Measurements from ENCODE around the gene PTPN14. TPM values are rescaled to one million over a fixed set of nuclear protein-coding genes. Genes with fewer than 3 reads are reported as not detected.

Gene PTPN14
- total RNA-seq, 4 donors from 2014 or later, result 4.5 to 9.7 (median 7.1) TPM

DNA sequence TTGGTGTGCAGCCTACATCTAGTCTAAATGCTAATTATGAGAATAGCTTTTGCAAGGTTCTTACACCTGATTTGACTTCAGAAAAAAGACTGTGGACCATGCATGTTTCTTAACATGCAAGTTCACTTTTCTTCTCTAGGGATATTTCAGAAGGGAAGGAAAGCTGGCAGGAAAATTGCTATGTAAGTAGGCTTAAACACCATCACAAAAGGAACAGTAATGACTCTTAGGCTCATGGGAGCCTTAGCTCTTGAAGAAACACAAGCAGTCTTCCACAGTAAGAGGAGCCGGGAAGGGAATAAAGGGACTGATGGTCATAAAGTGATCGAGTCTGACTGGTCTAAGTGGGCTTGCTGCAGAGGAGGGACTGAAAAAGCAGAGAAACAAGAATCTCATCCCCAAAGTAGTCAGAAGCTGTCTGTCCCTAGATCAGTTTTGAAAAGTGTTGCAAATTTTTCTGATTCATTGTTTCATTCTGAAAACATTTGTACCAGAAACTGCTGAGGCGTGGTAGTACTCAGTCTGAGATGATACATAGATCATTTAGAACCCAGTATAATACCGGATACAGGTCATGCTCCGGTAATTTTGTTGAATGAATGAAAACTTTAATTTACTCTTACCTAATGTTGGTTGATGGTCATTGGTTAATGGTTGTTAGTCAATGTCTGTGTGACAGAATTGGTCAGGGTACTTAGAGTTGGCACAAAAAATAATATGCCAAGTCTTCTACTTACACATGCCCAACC is 229.5 kb downstream of the PTPN14 start:
- Histone ChIP-seq H3K36me3 (peaks cover 0 to 2% (median 0%) of the 10 kb centered on the region in 4 donors), H3K27ac (no peak overlapping the region), H3K27me3 (no peaks in the 10 kb centered on the region), H3K9me3 (no peaks in the 10 kb centered on the region), H3K4me3 (no peak overlapping the region), H3K4me1 (no peaks in the 10 kb centered on the region)
- no peak for DNase-seq
- intact Hi-C loops (cut with DNase I; ENCODE audit: low total_unique reads) (no loop called here), in situ Hi-C loops (cut with MboI; ENCODE audit: low pct_ligation_motif_present in 1 of 4, low pct_unique_long_range_greater_than_20kb in 1 of 4, low sequenced_read_pairs in 3 of 4) (loop anchor here in 3 of 4 donors (5.0 to 10.0 kb wide), 2 partner anchors 55 to 57 kb away; no protein-coding TSS in a partner anchor)
- no peak for TF ChIP-seq POLR2AphosphoS5 (IDR thresholded peaks at IDR 0.05)
- no peak for TF ChIP-seq EP300 (IDR thresholded peaks at IDR 0.05; ENCODE audit: low read depth)
- TF ChIP-seq POLR2A (IDR thresholded peaks at IDR 0.05), result no peak
- TF ChIP-seq, protein P1, sequence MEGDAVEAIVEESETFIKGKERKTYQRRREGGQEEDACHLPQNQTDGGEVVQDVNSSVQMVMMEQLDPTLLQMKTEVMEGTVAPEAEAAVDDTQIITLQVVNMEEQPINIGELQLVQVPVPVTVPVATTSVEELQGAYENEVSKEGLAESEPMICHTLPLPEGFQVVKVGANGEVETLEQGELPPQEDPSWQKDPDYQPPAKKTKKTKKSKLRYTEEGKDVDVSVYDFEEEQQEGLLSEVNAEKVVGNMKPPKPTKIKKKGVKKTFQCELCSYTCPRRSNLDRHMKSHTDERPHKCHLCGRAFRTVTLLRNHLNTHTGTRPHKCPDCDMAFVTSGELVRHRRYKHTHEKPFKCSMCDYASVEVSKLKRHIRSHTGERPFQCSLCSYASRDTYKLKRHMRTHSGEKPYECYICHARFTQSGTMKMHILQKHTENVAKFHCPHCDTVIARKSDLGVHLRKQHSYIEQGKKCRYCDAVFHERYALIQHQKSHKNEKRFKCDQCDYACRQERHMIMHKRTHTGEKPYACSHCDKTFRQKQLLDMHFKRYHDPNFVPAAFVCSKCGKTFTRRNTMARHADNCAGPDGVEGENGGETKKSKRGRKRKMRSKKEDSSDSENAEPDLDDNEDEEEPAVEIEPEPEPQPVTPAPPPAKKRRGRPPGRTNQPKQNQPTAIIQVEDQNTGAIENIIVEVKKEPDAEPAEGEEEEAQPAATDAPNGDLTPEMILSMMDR (IDR thresholded peaks at IDR 0.05), result no peak
- 77 to 87% methylated on average over 5 of the region's 5 CpGs for WGBS, 2 donors (ENCODE audit: low coverage in 1 of 2)

DNA sequence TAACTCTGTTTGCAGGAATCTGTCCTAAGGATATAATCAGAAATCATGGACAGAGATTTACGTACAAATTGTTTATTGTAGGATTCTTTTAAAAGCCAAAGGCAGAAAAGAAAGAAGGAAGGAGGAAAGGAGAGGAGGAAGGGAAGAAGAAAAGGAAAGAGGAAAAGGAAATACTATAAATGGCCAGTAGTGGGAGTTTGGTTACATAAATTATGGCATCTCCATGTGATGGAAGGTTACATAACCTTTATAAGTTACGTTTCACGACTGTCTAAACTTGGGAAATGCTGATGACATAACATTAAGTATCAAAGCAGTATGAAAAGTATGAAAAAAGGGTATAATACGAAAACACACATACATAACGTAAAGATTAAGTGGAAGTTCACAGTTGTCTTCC is 231.5 kb downstream of the PTPN14 start:
- intact Hi-C loops (cut with DNase I; ENCODE audit: low total_unique reads) (no loop called here), in situ Hi-C loops (cut with MboI; ENCODE audit: low pct_ligation_motif_present in 1 of 4, low pct_unique_long_range_greater_than_20kb in 1 of 4, low sequenced_read_pairs in 3 of 4) (loop anchor here in 3 of 4 donors (5.0 to 10.0 kb wide), 2 partner anchors 53 to 55 kb away; no protein-coding TSS in a partner anchor)
- DNase-seq, result no peak
- no peaks in the 10 kb centered on the region for H3K4me1 ChIP-seq
- H3K27ac ChIP-seq, result no peak overlapping the region
- WGBS, 2 donors (ENCODE audit: low coverage in 1 of 2), result 89 to 93% methylated on average over 5 of the region's 5 CpGs
- peaks cover 0 to 2% (median 0%) of the 10 kb centered on the region in 4 donors for H3K36me3 ChIP-seq
- no peaks in the 10 kb centered on the region for H3K27me3 ChIP-seq
- TF ChIP-seq, protein P1 (IDR thresholded peaks at IDR 0.05), result peak in 2 of 5 experiments; percentile 9 to 11
- TF ChIP-seq POLR2A (IDR thresholded peaks at IDR 0.05), result no peak
- no peak overlapping the region for H3K4me3 ChIP-seq
- H3K9me3 ChIP-seq, result no peaks in the 10 kb centered on the region

DNA sequence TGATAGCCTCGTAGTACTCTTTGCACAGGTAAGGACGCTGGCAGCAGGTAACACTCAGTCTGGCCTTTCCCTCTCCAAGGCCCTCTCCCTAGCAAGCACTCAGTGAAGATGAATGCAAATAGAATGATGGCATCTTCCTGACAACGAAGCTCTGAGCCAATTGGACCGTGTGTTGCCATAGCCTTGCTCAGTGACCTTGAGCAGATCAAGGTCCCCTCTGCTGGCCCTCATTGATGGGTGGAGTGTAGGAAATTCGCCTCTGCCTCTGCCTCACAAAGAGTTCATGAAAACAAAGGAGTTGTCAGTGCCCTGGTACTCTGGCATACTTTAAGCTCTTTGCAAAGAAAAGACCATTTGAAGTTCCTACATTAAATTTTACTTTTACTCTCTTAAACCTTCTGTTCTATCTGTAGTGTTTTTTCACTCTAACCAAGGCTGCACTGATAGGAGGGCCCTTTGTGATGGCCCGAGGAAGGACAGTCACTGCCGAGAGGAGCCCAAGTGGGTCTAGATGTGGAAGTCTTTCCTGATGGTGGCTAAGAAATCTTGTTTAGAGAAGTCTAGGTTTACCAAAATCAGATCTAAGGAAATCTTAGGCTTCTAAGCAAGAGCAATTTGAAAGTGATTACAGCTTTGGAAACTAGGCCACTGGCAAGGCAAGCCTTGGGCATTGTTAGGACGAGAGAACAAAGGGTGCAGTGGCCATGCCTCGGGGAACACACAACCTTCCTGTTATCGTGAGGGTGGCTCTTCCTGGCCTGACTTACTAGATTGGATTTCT is 232.3 kb downstream of the PTPN14 start:
- H3K36me3 ChIP-seq, result peaks cover 0 to 2% (median 0%) of the 10 kb centered on the region in 4 donors
- TF ChIP-seq POLR2A (IDR thresholded peaks at IDR 0.05) (no peak), POLR2AphosphoS5 (IDR thresholded peaks at IDR 0.05) (no peak), EP300 (IDR thresholded peaks at IDR 0.05; ENCODE audit: low read depth) (no peak)
- TF ChIP-seq, protein P1 (IDR thresholded peaks at IDR 0.05), result no peak
- WGBS, 2 donors (ENCODE audit: low coverage in 1 of 2), result 87 to 89% methylated on average over 5 to 10 of the region's 10 CpGs
- H3K27ac ChIP-seq, result no peak overlapping the region
- no peaks in the 10 kb centered on the region for H3K4me1 ChIP-seq
- H3K27me3 ChIP-seq, result no peaks in the 10 kb centered on the region
- intact Hi-C loops (cut with DNase I; ENCODE audit: low total_unique reads) (no loop called here), in situ Hi-C loops (cut with MboI; ENCODE audit: low pct_ligation_motif_present in 1 of 4, low pct_unique_long_range_greater_than_20kb in 1 of 4, low sequenced_read_pairs in 3 of 4) (no loop called here)
- no peaks in the 10 kb centered on the region for H3K9me3 ChIP-seq
- H3K4me3 ChIP-seq, result no peak overlapping the region
- DNase-seq, result no peak

- Histone ChIP-seq H3K4me1 (no peaks in the 10 kb centered on the region), H3K36me3 (peaks cover 0 to 2% (median 0%) of the 10 kb centered on the region in 4 donors), H3K27ac (no peak overlapping the region), H3K4me3 (no peak overlapping the region), H3K9me3 (no peaks in the 10 kb centered on the region), H3K27me3 (no peaks in the 10 kb centered on the region)
- in situ Hi-C loops (cut with MboI; ENCODE audit: low pct_ligation_motif_present in 1 of 4, low pct_unique_long_range_greater_than_20kb in 1 of 4, low sequenced_read_pairs in 3 of 4) (no loop called here), intact Hi-C loops (cut with DNase I; ENCODE audit: low total_unique reads) (no loop called here)
- TF ChIP-seq POLR2AphosphoS5 (IDR thresholded peaks at IDR 0.05) (no peak), EP300 (IDR thresholded peaks at IDR 0.05; ENCODE audit: low read depth) (no peak), POLR2A (IDR thresholded peaks at IDR 0.05) (no peak)
- TF ChIP-seq, protein P1 (IDR thresholded peaks at IDR 0.05), result no peak
- no peak for DNase-seq
- 65 to 68% methylated on average over 4 to 6 of the region's 6 CpGs for WGBS, 2 donors (ENCODE audit: low coverage in 1 of 2)
Measured at GRCh38 chr1:214318356-214318755, 233.0 kb downstream of the PTPN14 start.

All from transverse colon (tissue), 4 donors.